HepG2 (cell line): Measurements from ENCODE around the gene OLFM1. TPM values are rescaled to one million over a fixed set of nuclear protein-coding genes. Genes with fewer than 3 reads are reported as not detected.

ENCODE experiments used
- ATAC-seq: fragments of 200-7000 bp; cut with Tn5 transposase; 3 replicates; pipeline ENCODE4 v1.9.1; 2020; ENCODE audit warnings: mild to moderate bottlenecking, moderate library complexity
- BruUV-seq: library from RNA; stranded (reverse); fragments of 400-500 nt; replicated peaks from 2 replicates; lab custom pipeline; 2021; lab: Mats Ljungman, UMichigan
- CTCF ChIA-PET: fragments of 300-600 bp; formaldehyde crosslinking; extraction: SDS; loops from one replicate; lab custom pipeline; 2021; ENCODE audit warnings: low total read pairs, inconsistent platforms, low intra/inter-chr PET ratio; lab: Yijun Ruan, JAX
- POLR2A ChIA-PET: fragments of 350-600 bp; sonication (Branson Sonifier 250); formaldehyde crosslinking; loops from one replicate; lab custom pipeline; 2020; ENCODE audit warnings: antibody characterized with exemption, inconsistent platforms; lab: Yijun Ruan, JAX
- DNase-seq: peaks from one replicate; pipeline ENCODE4 v3.0.0-alpha.2; 2015; ENCODE audit warnings: low spot score
- FAIRE-seq: peaks from 3 replicates; lab custom pipeline; 2011; peaks lifted over from hg19 to GRCh38; lab: Jason Lieb, UNC
- H2AFZ ChIP-seq: one replicate; pipeline ENCODE4 v1.6.1; 2011; ENCODE audit warnings: low read length, inconsistent platforms
- H3K27ac ChIP-seq: fragments of 300-600 bp; 3 replicates; pipeline ENCODE4 v1.8.0; 2011; ENCODE audit warnings: mixed run types, mild to moderate bottlenecking, mixed read lengths, low read length, inconsistent platforms; ENCODE audit not compliant: insufficient read depth; ENCODE audit errors: extremely low read length
- H3K27me3 ChIP-seq, 2 experiments: fragments of 200-600 bp in 1 of 2; 2 replicates in 1 of 2; 3 replicates in 1 of 2; pipeline versions ENCODE4 v1.6.0 to v1.8.0; 2011; ENCODE audit warnings: low read length in 2 of 2, mild to moderate bottlenecking in 2 of 2, moderate library complexity in 2 of 2, inconsistent platforms in 1 of 2; ENCODE audit not compliant: insufficient read depth in 2 of 2, control insufficient read depth in 1 of 2
- H3K36me3 ChIP-seq, 2 experiments: fragments of 200-600 bp in 1 of 2; replicated peaks in 1 of 2; 2 replicates in 1 of 2; 3 replicates in 1 of 2; pipeline versions ENCODE4 v1.5.1 to v1.8.0; 2011; ENCODE audit warnings: low read length in 2 of 2, inconsistent platforms in 1 of 2; ENCODE audit not compliant: insufficient read depth in 2 of 2, control insufficient read depth in 1 of 2
- H3K4me1 ChIP-seq: 2 replicates; pipeline ENCODE4 v1.5.1; 2012; ENCODE audit warnings: low read length, inconsistent platforms; ENCODE audit not compliant: insufficient read depth
- H3K4me2 ChIP-seq: 2 replicates; pipeline ENCODE4 v1.6.0; 2011; ENCODE audit warnings: low read depth, low read length, inconsistent platforms
- H3K4me3 ChIP-seq, 3 experiments: fragments of 200-600 bp in 1 of 3; sonication (generic), shearing (Covaris generic) in 1 of 3; replicated peaks in 1 of 3; 2 replicates each; pipeline ENCODE4 v1.5.1; 2011 to 2016; ENCODE audit warnings: low read length in 3 of 3, inconsistent platforms in 2 of 3, low read depth in 2 of 3, mild to moderate bottlenecking in 2 of 3, control low read depth in 1 of 3, mixed read lengths in 1 of 3; ENCODE audit not compliant: insufficient read depth in 1 of 3
- H3K79me2 ChIP-seq: one replicate; pipeline ENCODE4 v1.6.1; 2011; ENCODE audit warnings: low read length, inconsistent platforms; ENCODE audit not compliant: insufficient read depth
- H3K9ac ChIP-seq: 2 replicates; pipeline ENCODE4 v1.6.0; 2011; ENCODE audit warnings: mild to moderate bottlenecking, low read depth, low read length, inconsistent platforms; ENCODE audit not compliant: insufficient read depth
- H3K9me3 ChIP-seq: 2 replicates; pipeline ENCODE4 v1.5.1; 2012; ENCODE audit warnings: mild to moderate bottlenecking, low read length
- H4K20me1 ChIP-seq: 2 replicates; pipeline ENCODE4 v1.6.0; 2011; ENCODE audit warnings: inconsistent platforms, mild to moderate bottlenecking, low read length, moderate library complexity; ENCODE audit not compliant: insufficient read depth
- CREB1 ChIP-seq, 2 experiments: fragments of 450-650 bp in 1 of 2; IDR thresholded peaks; 2 replicates each; pipeline ENCODE4 v1.6.1; 2016 to 2017; ENCODE audit warnings: control low read depth in 1 of 2, mild to moderate bottlenecking in 1 of 2, missing compliant biosample characterization in 1 of 2, missing genetic modification characterization in 1 of 2
- WGBS: methylation state at CpG from one replicate; pipeline ENCODE4 v1.1.6; 2017; ENCODE audit warnings: low lambda C conversion rate; 5-methylcytosine and 5-hydroxymethylcytosine counted together
- in situ Hi-C: cut with HindIII; loops from 2 replicates; pipeline ENCODE4 v1.10.0; 2017; ENCODE audit warnings: low pct_unique_long_range_greater_than_20kb; ENCODE audit not compliant: extremely low pct_ligation_motif_present
- intact Hi-C: fragments of 100-400 bp; cut with micrococcal nuclease; formaldehyde crosslinking; loops from one replicate; pipeline ENCODE4 v1.10.0; 2022; ENCODE audit not compliant: unreplicated experiment
- polyA plus RNA-seq, 8 experiments: library from polyadenylated mRNA; depleted of rRNA in 3 of 8; stranded (reverse) in 7 of 8; unstranded in 1 of 8; fragments of >200 nt; fragmentation: Illumina TruSeq in 4 of 8; extraction: Trizol in 4 of 8; gene quantifications; 2 replicates each; pipeline versions ENCODE4 v1.2.1 to v1.2.3, GENCODE V29; 2011 to 2016; ENCODE audit warnings: low read depth in 4 of 8, missing spikeins in 1 of 8, mixed read lengths in 1 of 8; ENCODE audit not compliant: insufficient read depth in 1 of 8
- total RNA-seq, 5 experiments: library from RNA; depleted of rRNA; stranded (reverse); fragments of >200 nt; fragmentation: Illumina TruSeq; extraction: Trizol; gene quantifications; 2 replicates each; pipeline ENCODE4 v1.2.3, GENCODE V29; 2016; ENCODE audit warnings: low read depth in 1 of 5
- TF ChIP-seq, protein P1 (sequence below): sonication (generic); formaldehyde crosslinking; IDR thresholded peaks from 2 replicates; pipeline ENCODE4 v1.4.0; 2020; ENCODE audit warnings: low read depth, missing genetic modification reagents

The OLFM1 gene
- total and polyA plus RNA-seq, 2 of the 13 experiments (the other 11 are each of a cell fraction or from before 2014, with no cell fraction given), result not detected

GRCh38 chr9:135126451-135127187 lies 39.2 kb downstream of the OLFM1 start:
- H3K9me3 ChIP-seq, result no peaks in the 10 kb centered on the region
- no peak overlapping the region for H3K4me3 ChIP-seq
- 58% methylated on average over 13 of the region's 34 CpGs for WGBS
- H3K27me3 ChIP-seq, result peaks cover 6 to 50% of the 10 kb centered on the region in 2 experiments; a peak in 4 of 5 replicates
- no peaks in the 10 kb centered on the region for H4K20me1 ChIP-seq
- H3K9ac ChIP-seq, result no peak overlapping the region
- no peaks in the 10 kb centered on the region for H3K36me3 ChIP-seq
- in situ Hi-C loops, result no loop called here
- TF ChIP-seq, protein P1, sequence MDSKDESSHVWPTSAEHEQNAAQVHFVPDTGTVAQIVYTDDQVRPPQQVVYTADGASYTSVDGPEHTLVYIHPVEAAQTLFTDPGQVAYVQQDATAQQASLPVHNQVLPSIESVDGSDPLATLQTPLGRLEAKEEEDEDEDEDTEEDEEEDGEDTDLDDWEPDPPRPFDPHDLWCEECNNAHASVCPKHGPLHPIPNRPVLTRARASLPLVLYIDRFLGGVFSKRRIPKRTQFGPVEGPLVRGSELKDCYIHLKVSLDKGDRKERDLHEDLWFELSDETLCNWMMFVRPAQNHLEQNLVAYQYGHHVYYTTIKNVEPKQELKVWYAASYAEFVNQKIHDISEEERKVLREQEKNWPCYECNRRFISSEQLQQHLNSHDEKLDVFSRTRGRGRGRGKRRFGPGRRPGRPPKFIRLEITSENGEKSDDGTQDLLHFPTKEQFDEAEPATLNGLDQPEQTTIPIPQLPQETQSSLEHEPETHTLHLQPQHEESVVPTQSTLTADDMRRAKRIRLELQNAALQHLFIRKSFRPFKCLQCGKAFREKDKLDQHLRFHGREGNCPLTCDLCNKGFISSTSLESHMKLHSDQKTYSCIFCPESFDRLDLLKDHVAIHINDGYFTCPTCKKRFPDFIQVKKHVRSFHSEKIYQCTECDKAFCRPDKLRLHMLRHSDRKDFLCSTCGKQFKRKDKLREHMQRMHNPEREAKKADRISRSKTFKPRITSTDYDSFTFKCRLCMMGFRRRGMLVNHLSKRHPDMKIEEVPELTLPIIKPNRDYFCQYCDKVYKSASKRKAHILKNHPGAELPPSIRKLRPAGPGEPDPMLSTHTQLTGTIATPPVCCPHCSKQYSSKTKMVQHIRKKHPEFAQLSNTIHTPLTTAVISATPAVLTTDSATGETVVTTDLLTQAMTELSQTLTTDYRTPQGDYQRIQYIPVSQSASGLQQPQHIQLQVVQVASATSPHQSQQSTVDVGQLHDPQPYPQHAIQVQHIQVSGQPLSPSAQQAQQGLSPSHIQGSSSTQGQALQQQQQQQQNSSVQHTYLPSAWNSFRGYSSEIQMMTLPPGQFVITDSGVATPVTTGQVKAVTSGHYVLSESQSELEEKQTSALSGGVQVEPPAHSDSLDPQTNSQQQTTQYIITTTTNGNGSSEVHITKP (CRISPR knock-in tag), result no peak
- TF ChIP-seq CREB1 (IDR thresholded peaks at IDR 0.05) (0 out of 2 replicates have a peak, but pooled peaks have one; percentile 3), CREB1 (CRISPR knock-in tag; IDR thresholded peaks at IDR 0.05) (no peak)
- BruUV-seq, result no TSS peak
- H2AFZ ChIP-seq, result no peak overlapping the region
- intact Hi-C loops, result no loop called here
- CTCF ChIA-PET, result no interaction called here
- DNase-seq (no peak), ATAC-seq (no peak), FAIRE-seq (no peak)
- H3K4me2 ChIP-seq, result no peak overlapping the region
- no peaks in the 10 kb centered on the region for H3K4me1 ChIP-seq
- POLR2A ChIA-PET, result no interaction called here
- no peak overlapping the region for H3K27ac ChIP-seq
- H3K79me2 ChIP-seq, result no peaks in the 10 kb centered on the region
